ENCODE results near the gene LAMP5.

DNA sequence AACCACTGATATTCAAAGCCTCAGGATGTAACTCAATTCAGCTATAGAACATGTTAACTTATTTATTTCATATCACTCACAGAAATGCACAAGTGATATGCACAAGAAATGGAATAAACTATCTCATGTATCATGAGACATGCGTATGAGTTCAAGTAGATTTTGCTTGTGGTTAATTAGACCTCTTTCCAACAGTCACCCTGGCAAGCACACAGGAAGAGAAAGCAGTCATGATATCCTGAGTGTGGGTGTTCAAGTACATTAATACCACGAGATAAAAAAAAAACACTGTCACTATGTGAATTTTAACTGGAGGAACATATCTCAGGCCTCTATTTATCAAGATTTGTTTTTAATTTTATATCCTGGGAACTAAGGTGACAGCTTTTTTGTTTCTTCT lies 64.2 kb downstream of the LAMP5 start:
- TF ChIP-seq, protein P1, sequence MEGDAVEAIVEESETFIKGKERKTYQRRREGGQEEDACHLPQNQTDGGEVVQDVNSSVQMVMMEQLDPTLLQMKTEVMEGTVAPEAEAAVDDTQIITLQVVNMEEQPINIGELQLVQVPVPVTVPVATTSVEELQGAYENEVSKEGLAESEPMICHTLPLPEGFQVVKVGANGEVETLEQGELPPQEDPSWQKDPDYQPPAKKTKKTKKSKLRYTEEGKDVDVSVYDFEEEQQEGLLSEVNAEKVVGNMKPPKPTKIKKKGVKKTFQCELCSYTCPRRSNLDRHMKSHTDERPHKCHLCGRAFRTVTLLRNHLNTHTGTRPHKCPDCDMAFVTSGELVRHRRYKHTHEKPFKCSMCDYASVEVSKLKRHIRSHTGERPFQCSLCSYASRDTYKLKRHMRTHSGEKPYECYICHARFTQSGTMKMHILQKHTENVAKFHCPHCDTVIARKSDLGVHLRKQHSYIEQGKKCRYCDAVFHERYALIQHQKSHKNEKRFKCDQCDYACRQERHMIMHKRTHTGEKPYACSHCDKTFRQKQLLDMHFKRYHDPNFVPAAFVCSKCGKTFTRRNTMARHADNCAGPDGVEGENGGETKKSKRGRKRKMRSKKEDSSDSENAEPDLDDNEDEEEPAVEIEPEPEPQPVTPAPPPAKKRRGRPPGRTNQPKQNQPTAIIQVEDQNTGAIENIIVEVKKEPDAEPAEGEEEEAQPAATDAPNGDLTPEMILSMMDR (conservative IDR thresholded peaks at IDR 0.05) = no peak
- TF ChIP-seq ZFX (IDR thresholded peaks at IDR 0.05) = no peak

Data from C4-2B (cell line).